Lower leg skin (tissue), 4 donors: ENCODE results near the gene CPNE6. TPM values are rescaled to one million over a fixed set of nuclear protein-coding genes. Genes with fewer than 3 reads are reported as not detected.

Source experiments
- DNase-seq, 2 donors: peaks; one replicate each; pipeline ENCODE4 v3.0.0-alpha.2; 2019; ENCODE audit warnings: low spot score in 2 of 2
- H3K4me3 ChIP-seq: fragments of 200-600 bp; sonication (generic); 2 replicates; pipeline ENCODE4 v1.5.1; 2017; ENCODE audit warnings: mild to moderate bottlenecking, low read depth; ENCODE audit not compliant: poor library complexity, severe bottlenecking
- POLR2A ChIP-seq, 2 donors: fragments of 450-650 bp; IDR thresholded peaks; one replicate each; pipeline ENCODE4 v1.6.1; 2016 to 2017; ENCODE audit warnings: antibody characterized with exemption in 2 of 2, mild to moderate bottlenecking in 1 of 2, moderate library complexity in 1 of 2
- WGBS, 2 donors: methylation state at CpG; one replicate each; pipeline ENCODE4 v1.1.5; 2018; 5-methylcytosine and 5-hydroxymethylcytosine counted together
- intact Hi-C: fragments of 100-400 bp; cut with DNase I; formaldehyde crosslinking; loops from one replicate; pipeline ENCODE4 v1.15.0; 2023; ENCODE audit warnings: low total_unique reads
- total RNA-seq, 4 donors: library from RNA; depleted of rRNA; stranded (reverse); fragments of >200 nt; gene quantifications; one replicate each; pipeline ENCODE4 v1.1.0, GENCODE V29; 2016
- TF ChIP-seq, protein P1 (sequence below), 3 donors: fragments of 450-650 bp; IDR thresholded peaks; one replicate each; pipeline ENCODE4 v1.5.1; 2016; ENCODE audit warnings: antibody characterized with exemption in 3 of 3, mild to moderate bottlenecking in 3 of 3, moderate library complexity in 2 of 3

Gene CPNE6
- total RNA-seq, 4 donors from 2014 or later = 0.39 TPM; not detected in 3

GRCh38 chr14:24106672-24107271, 35.4 kb downstream of the CPNE6 start:
- H3K4me3 ChIP-seq = no peak overlapping the region
- no peak for DNase-seq
- no peak for TF ChIP-seq POLR2A (IDR thresholded peaks at IDR 0.05)
- TF ChIP-seq, protein P1, sequence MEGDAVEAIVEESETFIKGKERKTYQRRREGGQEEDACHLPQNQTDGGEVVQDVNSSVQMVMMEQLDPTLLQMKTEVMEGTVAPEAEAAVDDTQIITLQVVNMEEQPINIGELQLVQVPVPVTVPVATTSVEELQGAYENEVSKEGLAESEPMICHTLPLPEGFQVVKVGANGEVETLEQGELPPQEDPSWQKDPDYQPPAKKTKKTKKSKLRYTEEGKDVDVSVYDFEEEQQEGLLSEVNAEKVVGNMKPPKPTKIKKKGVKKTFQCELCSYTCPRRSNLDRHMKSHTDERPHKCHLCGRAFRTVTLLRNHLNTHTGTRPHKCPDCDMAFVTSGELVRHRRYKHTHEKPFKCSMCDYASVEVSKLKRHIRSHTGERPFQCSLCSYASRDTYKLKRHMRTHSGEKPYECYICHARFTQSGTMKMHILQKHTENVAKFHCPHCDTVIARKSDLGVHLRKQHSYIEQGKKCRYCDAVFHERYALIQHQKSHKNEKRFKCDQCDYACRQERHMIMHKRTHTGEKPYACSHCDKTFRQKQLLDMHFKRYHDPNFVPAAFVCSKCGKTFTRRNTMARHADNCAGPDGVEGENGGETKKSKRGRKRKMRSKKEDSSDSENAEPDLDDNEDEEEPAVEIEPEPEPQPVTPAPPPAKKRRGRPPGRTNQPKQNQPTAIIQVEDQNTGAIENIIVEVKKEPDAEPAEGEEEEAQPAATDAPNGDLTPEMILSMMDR (IDR thresholded peaks at IDR 0.05) = no peak
- 85 to 87% methylated on average over 4 of the region's 4 CpGs for WGBS, 2 donors
- intact Hi-C loops = loop anchor here (5.0 kb wide), 1 partner anchor 49 kb away; no protein-coding TSS in a partner anchor

- no peak for DNase-seq
- intact Hi-C loops = loop anchor here (5.0 kb wide), 1 partner anchor 51 kb away; no protein-coding TSS in a partner anchor
- WGBS, 2 donors = 49 to 50% methylated on average over 5 of the region's 5 CpGs
- TF ChIP-seq, protein P1 (IDR thresholded peaks at IDR 0.05) = no peak
- TF ChIP-seq POLR2A (IDR thresholded peaks at IDR 0.05) = no peak
- no peak overlapping the region for H3K4me3 ChIP-seq
These were observed 37.0 kb downstream of the CPNE6 start for GRCh38 chr14:24108336-24108874.

DNA sequence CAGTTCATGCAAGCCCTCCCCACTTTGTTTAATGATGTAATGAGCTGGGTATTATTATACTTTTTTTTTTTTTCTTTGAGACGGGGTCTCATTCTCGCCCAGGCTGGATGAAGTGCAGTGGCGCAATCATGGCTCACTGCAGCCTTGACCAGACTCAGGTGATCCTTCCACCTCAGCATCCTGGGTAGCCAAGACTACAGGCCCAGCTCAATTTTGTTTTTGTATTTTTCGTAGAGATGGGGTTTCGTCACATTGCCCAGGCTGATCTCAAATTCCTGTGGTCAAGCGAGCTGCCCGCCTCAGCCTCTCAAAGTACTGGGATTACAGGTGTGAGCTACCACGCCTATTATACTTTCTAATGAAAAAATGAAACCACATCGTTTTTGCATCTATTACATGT, 38.7 kb downstream of the CPNE6 start:
- H3K4me3 ChIP-seq = no peak overlapping the region
- WGBS, 2 donors = 81% methylated on average over 9 of the region's 9 CpGs
- intact Hi-C loops = no loop called here
- no peak for DNase-seq
- TF ChIP-seq, protein P1 (IDR thresholded peaks at IDR 0.05) = no peak
- TF ChIP-seq POLR2A (IDR thresholded peaks at IDR 0.05) = no peak

- TF ChIP-seq POLR2A (IDR thresholded peaks at IDR 0.05) = no peak
- TF ChIP-seq, protein P1 (IDR thresholded peaks at IDR 0.05) = no peak
- WGBS, 2 donors = 35 to 84% methylated on average over 1 of the region's 1 CpG
- no peak for DNase-seq
- intact Hi-C loops = no loop called here
- H3K4me3 ChIP-seq = no peak overlapping the region
These were observed 39.2 kb downstream of the CPNE6 start for GRCh38 chr14:24110523-24110922.

DNA sequence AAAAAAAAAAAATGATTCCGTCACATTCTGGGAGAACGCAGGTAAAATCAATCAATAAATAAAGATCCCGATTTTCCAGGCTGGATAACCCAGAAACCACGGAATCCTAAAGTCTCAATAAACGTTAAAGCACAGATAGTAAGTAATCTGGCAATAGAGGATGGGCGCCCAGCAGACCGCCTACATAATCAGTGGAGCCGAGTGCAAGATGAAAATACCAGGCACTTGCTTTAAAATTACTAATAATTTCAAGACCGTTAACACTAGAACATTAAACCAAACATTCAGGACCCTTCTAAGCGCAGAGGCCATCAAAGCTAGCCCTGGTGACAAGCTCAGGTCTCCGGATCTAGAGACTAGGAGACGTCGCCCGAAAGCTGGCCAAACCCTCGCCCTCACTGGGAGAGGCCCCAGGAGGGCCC, 42.0 kb downstream of the CPNE6 start:
- no peak for TF ChIP-seq POLR2A (IDR thresholded peaks at IDR 0.05)
- peak overlapping the region; percentile 66 for H3K4me3 ChIP-seq
- WGBS, 2 donors = 17 to 21% methylated on average over 15 of the region's 15 CpGs
- DNase-seq = no peak
- intact Hi-C loops = loop anchor here (2.0 kb wide), 1 partner anchor 27 kb away; the partner anchor contains the start of gene EMC9

DNA sequence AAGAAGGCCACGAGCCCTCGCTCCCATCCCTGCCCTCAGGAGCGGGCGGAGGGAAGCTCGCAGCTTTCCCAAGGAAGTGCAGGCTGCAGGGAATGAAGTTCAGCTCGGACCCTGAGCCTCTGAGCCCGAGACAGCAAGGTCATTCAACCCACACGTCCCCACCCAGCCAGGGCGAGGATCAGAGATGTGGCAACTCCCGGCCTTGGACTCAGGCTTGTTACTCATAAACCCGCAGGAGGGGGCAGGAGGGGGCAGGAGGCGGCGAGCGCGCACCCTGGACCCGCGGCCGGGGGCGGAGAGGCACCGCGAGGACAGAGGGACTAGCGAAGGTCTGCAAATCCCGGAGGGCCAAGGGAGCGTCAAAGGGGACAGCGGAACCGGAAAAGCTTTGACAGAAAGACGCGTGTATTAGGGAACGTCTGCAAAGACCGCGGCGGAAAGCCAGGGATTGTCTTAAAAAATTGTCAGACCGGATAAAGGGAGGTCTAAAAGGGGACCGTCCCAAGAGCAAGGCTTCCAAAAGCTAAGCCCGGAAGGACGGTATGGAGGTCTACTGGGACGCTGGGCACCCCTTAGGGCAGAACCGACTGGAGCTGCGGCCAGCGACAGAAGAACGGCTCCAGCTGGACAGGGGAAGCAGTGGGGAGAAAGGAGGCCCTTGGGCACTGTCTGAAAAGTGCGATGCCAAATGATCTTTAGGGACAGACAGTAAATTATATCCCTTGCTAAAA, 42.6 kb downstream of the CPNE6 start:
- DNase-seq = peak; percentile 87 to 97
- WGBS, 2 donors = 0% methylated on average over 38 to 42 of the region's 42 CpGs
- TF ChIP-seq, protein P1 (IDR thresholded peaks at IDR 0.05) = peak in 1 of 3 donors; percentile 11
- TF ChIP-seq POLR2A (IDR thresholded peaks at IDR 0.05) = no peak
- peak overlapping the region; percentile 66 for H3K4me3 ChIP-seq
- intact Hi-C loops = loop anchor here (2.0 kb wide), 1 partner anchor 27 kb away; the partner anchor contains the start of gene EMC9
